GM19328 (cell line): ENCODE measurements around the gene TJAP1.
"Not testable (repeated sequence)": the region's sequence is repeated elsewhere in the genome, so short reads cannot be mapped to it uniquely, and the experiment has no call there.

Experiments
- ATAC-seq: cut with Tn5 transposase; IDR thresholded peaks from one replicate; pipeline ENCODE4 v1.9.1; 2021; ENCODE audit warnings: mild to moderate bottlenecking, moderate library complexity; ENCODE audit not compliant: unreplicated experiment

TJAP1 gene

GRCh38 chr6:43522547-43523261 lies 45.3 kb downstream of the TJAP1 start:
- no peak for ATAC-seq

GRCh38 chr6:43523284-43523683 lies 45.9 kb downstream of the TJAP1 start:
- ATAC-seq = no peak

GRCh38 chr6:43524483-43524961 lies 47.2 kb downstream of the TJAP1 start:
- no peak for ATAC-seq

GRCh38 chr6:43532201-43532600 lies 54.8 kb downstream of the TJAP1 start:
- no peak for ATAC-seq

- not testable (repeated sequence) for ATAC-seq
Measured at GRCh38 chr6:43538986-43539385, 61.6 kb downstream of the TJAP1 start.

- not testable (repeated sequence) for ATAC-seq
Measured at GRCh38 chr6:43539409-43539808, 62.0 kb downstream of the TJAP1 start.

- no peak for ATAC-seq
Measured at GRCh38 chr6:43540507-43540906, 63.1 kb downstream of the TJAP1 start.

- no peak for ATAC-seq
Measured at GRCh38 chr6:43541774-43542471, 64.6 kb downstream of the TJAP1 start.

GRCh38 chr6:43544461-43544860 lies 67.1 kb downstream of the TJAP1 start:
- no peak for ATAC-seq

GRCh38 chr6:43547222-43547621 lies 69.9 kb downstream of the TJAP1 start:
- ATAC-seq = no peak
